Gastroesophageal sphincter (tissue), 3 donors: ENCODE measurements around the gene NEK11.

ENCODE experiments used
- EP300 ChIP-seq: sonication (generic); formaldehyde crosslinking; IDR thresholded peaks from one replicate; pipeline ENCODE4 v1.6.1; 2017; ENCODE audit warnings: antibody characterized with exemption, mild to moderate bottlenecking
- TF ChIP-seq, protein P1 (sequence below), 4 experiments: fragments of 200-600 bp in 2 of 4; fragments of 450-650 bp in 2 of 4; sonication (generic) in 1 of 4; IDR thresholded peaks; one replicate each; pipeline ENCODE4 v1.5.1; 2017 to 2019; ENCODE audit warnings: antibody characterized with exemption in 4 of 4, mild to moderate bottlenecking in 2 of 4, moderate library complexity in 2 of 4

- TF ChIP-seq, protein P1, sequence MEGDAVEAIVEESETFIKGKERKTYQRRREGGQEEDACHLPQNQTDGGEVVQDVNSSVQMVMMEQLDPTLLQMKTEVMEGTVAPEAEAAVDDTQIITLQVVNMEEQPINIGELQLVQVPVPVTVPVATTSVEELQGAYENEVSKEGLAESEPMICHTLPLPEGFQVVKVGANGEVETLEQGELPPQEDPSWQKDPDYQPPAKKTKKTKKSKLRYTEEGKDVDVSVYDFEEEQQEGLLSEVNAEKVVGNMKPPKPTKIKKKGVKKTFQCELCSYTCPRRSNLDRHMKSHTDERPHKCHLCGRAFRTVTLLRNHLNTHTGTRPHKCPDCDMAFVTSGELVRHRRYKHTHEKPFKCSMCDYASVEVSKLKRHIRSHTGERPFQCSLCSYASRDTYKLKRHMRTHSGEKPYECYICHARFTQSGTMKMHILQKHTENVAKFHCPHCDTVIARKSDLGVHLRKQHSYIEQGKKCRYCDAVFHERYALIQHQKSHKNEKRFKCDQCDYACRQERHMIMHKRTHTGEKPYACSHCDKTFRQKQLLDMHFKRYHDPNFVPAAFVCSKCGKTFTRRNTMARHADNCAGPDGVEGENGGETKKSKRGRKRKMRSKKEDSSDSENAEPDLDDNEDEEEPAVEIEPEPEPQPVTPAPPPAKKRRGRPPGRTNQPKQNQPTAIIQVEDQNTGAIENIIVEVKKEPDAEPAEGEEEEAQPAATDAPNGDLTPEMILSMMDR (IDR thresholded peaks at IDR 0.05), result no peak
- no peak for TF ChIP-seq EP300
Measured at GRCh38 chr3:131315162-131315561, 288.5 kb downstream of the NEK11 start.
